ENCODE data around the gene RFXANK. TPM values are rescaled to one million over a fixed set of nuclear protein-coding genes. Genes with fewer than 3 reads are reported as not detected.

RFXANK gene
- total and polyA plus RNA-seq, 4 donors, result 8.9 to 27.8 (median 19.0) TPM

DNA sequence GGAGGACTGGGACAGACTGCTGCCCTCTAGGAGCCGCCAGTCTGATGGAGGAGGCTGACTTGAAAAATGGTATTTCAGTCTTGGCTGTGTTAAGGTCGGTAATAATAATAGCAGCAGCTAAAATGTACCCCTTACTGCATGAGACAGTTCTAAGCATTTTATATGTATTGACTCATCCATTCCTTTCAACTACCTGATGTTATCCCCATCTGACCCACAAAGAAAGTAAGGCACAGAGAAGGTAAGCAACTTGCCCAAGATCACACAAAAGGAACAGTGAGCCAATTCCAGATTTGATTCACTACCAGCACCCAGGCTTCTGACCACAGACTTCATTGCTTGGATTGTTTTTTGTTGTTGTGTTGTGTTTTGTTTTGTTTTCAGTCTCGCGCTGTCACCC lies 23.7 kb downstream of the RFXANK start:
- DNase-seq (ENCODE audit: low spot score), result no peak
- Histone ChIP-seq H3K27ac (ENCODE audit: low read depth in 1 of 2, low read length in 2 of 2) (no peak overlapping the region), H3K9ac (ENCODE audit: low read depth in 1 of 2, low read length in 2 of 2) (no peak overlapping the region), H3K27me3 (ENCODE audit: control insufficient read depth in 4 of 4, insufficient read depth in 4 of 4, low read length in 3 of 4) (peaks cover 0 to 5% (median 4%) of the 10 kb centered on the region in 4 donors), H3K4me3 (ENCODE audit: low read depth in 1 of 3, low read length in 3 of 3) (no peak overlapping the region), H3K4me1 (ENCODE audit: control insufficient read depth in 4 of 4, insufficient read depth in 4 of 4, low read length in 3 of 4) (no peaks in the 10 kb centered on the region), H3K36me3 (ENCODE audit: control insufficient read depth in 4 of 4, insufficient read depth in 3 of 4, low read depth in 1 of 4, low read length in 3 of 4) (no peaks in the 10 kb centered on the region), H3K9me3 (ENCODE audit: control insufficient read depth in 4 of 4, low read length in 3 of 4) (no peaks in the 10 kb centered on the region)
- 70% methylated on average over 4 of the region's 4 CpGs for whole genome bisulfite sequencing
- no peak for TF ChIP-seq GABPA (IDR thresholded peaks at IDR 0.05 in 1 of 2, conservative IDR thresholded peaks at IDR 0.05 in 1 of 2)
- no peak for TF ChIP-seq MAX (IDR thresholded peaks at IDR 0.05)
- no peak for TF ChIP-seq SP1 (IDR thresholded peaks at IDR 0.05)
- no peak for TF ChIP-seq ATF3 (IDR thresholded peaks at IDR 0.05)
- TF ChIP-seq REST (IDR thresholded peaks at IDR 0.05), result no peak
- TF ChIP-seq ZBTB33 (IDR thresholded peaks at IDR 0.05), result no peak

- DNase-seq (ENCODE audit: low spot score), result no peak
- no peak overlapping the region for H3K4me3 ChIP-seq (ENCODE audit: low read depth in 1 of 3, low read length in 3 of 3)
Observed at GRCh38 chr19:19217099-19217498, 25.0 kb downstream of the RFXANK start.

GRCh38 chr19:19218911-19219310 lies 26.9 kb downstream of the RFXANK start:
- H3K9me3 ChIP-seq (ENCODE audit: control insufficient read depth in 4 of 4, low read length in 3 of 4), result no peaks in the 10 kb centered on the region
- no peak overlapping the region for H3K27ac ChIP-seq (ENCODE audit: low read depth in 1 of 2, low read length in 2 of 2)
- H3K9ac ChIP-seq (ENCODE audit: low read depth in 1 of 2, low read length in 2 of 2), result no peak overlapping the region
- no peak for DNase-seq (ENCODE audit: low spot score)
- H3K4me3 ChIP-seq (ENCODE audit: low read depth in 1 of 3, low read length in 3 of 3), result no peak overlapping the region
- no peaks in the 10 kb centered on the region for H3K36me3 ChIP-seq (ENCODE audit: control insufficient read depth in 4 of 4, insufficient read depth in 3 of 4, low read depth in 1 of 4, low read length in 3 of 4)
- WGBS, result 83% methylated on average over 21 of the region's 21 CpGs
- no peak for TF ChIP-seq YY1 (IDR thresholded peaks at IDR 0.05)
- no peak for TF ChIP-seq FOXA2 (IDR thresholded peaks at IDR 0.05)
- TF ChIP-seq NR2F2 (IDR thresholded peaks at IDR 0.05), result no peak
- no peak for TF ChIP-seq TAF1 (conservative IDR thresholded peaks at IDR 0.05)
- no peak for TF ChIP-seq EGR1 (IDR thresholded peaks at IDR 0.05; ENCODE audit: low read depth in 2 of 2)
- TF ChIP-seq FOXA1 (IDR thresholded peaks at IDR 0.05), result no peak
- TF ChIP-seq, protein P1, sequence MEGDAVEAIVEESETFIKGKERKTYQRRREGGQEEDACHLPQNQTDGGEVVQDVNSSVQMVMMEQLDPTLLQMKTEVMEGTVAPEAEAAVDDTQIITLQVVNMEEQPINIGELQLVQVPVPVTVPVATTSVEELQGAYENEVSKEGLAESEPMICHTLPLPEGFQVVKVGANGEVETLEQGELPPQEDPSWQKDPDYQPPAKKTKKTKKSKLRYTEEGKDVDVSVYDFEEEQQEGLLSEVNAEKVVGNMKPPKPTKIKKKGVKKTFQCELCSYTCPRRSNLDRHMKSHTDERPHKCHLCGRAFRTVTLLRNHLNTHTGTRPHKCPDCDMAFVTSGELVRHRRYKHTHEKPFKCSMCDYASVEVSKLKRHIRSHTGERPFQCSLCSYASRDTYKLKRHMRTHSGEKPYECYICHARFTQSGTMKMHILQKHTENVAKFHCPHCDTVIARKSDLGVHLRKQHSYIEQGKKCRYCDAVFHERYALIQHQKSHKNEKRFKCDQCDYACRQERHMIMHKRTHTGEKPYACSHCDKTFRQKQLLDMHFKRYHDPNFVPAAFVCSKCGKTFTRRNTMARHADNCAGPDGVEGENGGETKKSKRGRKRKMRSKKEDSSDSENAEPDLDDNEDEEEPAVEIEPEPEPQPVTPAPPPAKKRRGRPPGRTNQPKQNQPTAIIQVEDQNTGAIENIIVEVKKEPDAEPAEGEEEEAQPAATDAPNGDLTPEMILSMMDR (IDR thresholded peaks at IDR 0.05; ENCODE audit: low read depth, low read length, missing input control), result no peak
- no peak for TF ChIP-seq ATF3 (IDR thresholded peaks at IDR 0.05)
- TF ChIP-seq GABPA (IDR thresholded peaks at IDR 0.05 in 1 of 2, conservative IDR thresholded peaks at IDR 0.05 in 1 of 2), result no peak
- TF ChIP-seq MAX (IDR thresholded peaks at IDR 0.05), result no peak
- H3K4me1 ChIP-seq (ENCODE audit: control insufficient read depth in 4 of 4, insufficient read depth in 4 of 4, low read length in 3 of 4), result no peaks in the 10 kb centered on the region
- peaks cover 0 to 3% (median 0%) of the 10 kb centered on the region in 4 donors for H3K27me3 ChIP-seq (ENCODE audit: control insufficient read depth in 4 of 4, insufficient read depth in 4 of 4, low read length in 3 of 4)

More at GRCh38 chr19:19217099-19217498, 25.0 kb downstream of the RFXANK start:
- Histone ChIP-seq H3K27me3 (ENCODE audit: control insufficient read depth in 4 of 4, insufficient read depth in 4 of 4, low read length in 3 of 4) (peaks cover 0 to 5% (median 3%) of the 10 kb centered on the region in 4 donors), H3K27ac (ENCODE audit: low read depth in 1 of 2, low read length in 2 of 2) (no peak overlapping the region), H3K4me1 (ENCODE audit: control insufficient read depth in 4 of 4, insufficient read depth in 4 of 4, low read length in 3 of 4) (no peaks in the 10 kb centered on the region), H3K36me3 (ENCODE audit: control insufficient read depth in 4 of 4, insufficient read depth in 3 of 4, low read depth in 1 of 4, low read length in 3 of 4) (no peaks in the 10 kb centered on the region), H3K9ac (ENCODE audit: low read depth in 1 of 2, low read length in 2 of 2) (no peak overlapping the region), H3K9me3 (ENCODE audit: control insufficient read depth in 4 of 4, low read length in 3 of 4) (no peaks in the 10 kb centered on the region)
- 60% methylated on average over 4 of the region's 4 CpGs for WGBS
- TF ChIP-seq YY1 (IDR thresholded peaks at IDR 0.05), result no peak
- TF ChIP-seq HNF4A (conservative IDR thresholded peaks at IDR 0.05), result no peak
- no peak for TF ChIP-seq SP1 (IDR thresholded peaks at IDR 0.05)
- no peak for TF ChIP-seq HNF4G (IDR thresholded peaks at IDR 0.05)
- no peak for TF ChIP-seq FOXA2 (IDR thresholded peaks at IDR 0.05)
- no peak for TF ChIP-seq RAD21 (IDR thresholded peaks at IDR 0.05)
- TF ChIP-seq NR2F2 (IDR thresholded peaks at IDR 0.05), result no peak
- no peak for TF ChIP-seq RXRA (IDR thresholded peaks at IDR 0.05)
- TF ChIP-seq EGR1 (IDR thresholded peaks at IDR 0.05; ENCODE audit: low read depth in 2 of 2), result no peak
